ENCODE data around the gene ZBTB20. TPM values are rescaled to one million over a fixed set of nuclear protein-coding genes. Genes with fewer than 3 reads are reported as not detected.

Gene ZBTB20
- total RNA-seq, 3 donors from 2014 or later = 62.9 to 150 (median 109) TPM

- DNase-seq (ENCODE audit: low spot score in 2 of 2) = no peak
- Histone ChIP-seq H3K36me3 (peaks cover 6% of the 10 kb centered on the region), H3K4me1 (no peaks in the 10 kb centered on the region), H3K27me3 (no peaks in the 10 kb centered on the region), H3K27ac (no peak overlapping the region), H3K4me3 (no peak overlapping the region), H3K9me3 (no peaks in the 10 kb centered on the region)
- intact Hi-C loops (cut with DNase I; ENCODE audit: low total_unique reads) = no loop called here
- TF ChIP-seq, protein P1, sequence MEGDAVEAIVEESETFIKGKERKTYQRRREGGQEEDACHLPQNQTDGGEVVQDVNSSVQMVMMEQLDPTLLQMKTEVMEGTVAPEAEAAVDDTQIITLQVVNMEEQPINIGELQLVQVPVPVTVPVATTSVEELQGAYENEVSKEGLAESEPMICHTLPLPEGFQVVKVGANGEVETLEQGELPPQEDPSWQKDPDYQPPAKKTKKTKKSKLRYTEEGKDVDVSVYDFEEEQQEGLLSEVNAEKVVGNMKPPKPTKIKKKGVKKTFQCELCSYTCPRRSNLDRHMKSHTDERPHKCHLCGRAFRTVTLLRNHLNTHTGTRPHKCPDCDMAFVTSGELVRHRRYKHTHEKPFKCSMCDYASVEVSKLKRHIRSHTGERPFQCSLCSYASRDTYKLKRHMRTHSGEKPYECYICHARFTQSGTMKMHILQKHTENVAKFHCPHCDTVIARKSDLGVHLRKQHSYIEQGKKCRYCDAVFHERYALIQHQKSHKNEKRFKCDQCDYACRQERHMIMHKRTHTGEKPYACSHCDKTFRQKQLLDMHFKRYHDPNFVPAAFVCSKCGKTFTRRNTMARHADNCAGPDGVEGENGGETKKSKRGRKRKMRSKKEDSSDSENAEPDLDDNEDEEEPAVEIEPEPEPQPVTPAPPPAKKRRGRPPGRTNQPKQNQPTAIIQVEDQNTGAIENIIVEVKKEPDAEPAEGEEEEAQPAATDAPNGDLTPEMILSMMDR (IDR thresholded peaks at IDR 0.05) = no peak
- TF ChIP-seq POLR2AphosphoS5 (IDR thresholded peaks at IDR 0.05) (no peak), POLR2A (IDR thresholded peaks at IDR 0.05) (no peak)
These were observed 475.2 kb downstream of the ZBTB20 start for GRCh38 chr3:114671741-114672510.

DNA sequence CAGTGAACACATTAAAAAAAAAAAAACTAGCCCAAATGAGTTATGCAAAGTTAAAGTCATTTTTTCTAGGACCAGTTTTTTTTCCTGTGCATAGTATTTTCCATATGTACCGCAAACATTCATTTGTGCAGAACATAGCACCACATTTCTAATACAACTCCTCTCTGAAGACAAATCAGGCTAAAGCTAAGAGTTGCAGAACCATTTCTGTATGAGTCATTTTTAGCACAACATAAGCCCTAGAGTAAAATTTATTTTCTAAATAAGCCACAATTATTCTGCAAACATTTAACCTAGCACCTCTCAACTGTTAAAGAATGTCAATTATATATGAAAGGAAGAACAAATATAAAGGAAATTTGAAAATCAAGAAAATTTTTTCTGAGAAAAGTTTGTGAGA is 477.5 kb downstream of the ZBTB20 start:
- intact Hi-C loops (cut with DNase I; ENCODE audit: low total_unique reads) = no loop called here
- H3K9me3 ChIP-seq = no peaks in the 10 kb centered on the region
- H3K27me3 ChIP-seq = no peaks in the 10 kb centered on the region
- no peak overlapping the region for H3K4me3 ChIP-seq
- peaks cover 6% of the 10 kb centered on the region for H3K36me3 ChIP-seq
- H3K4me1 ChIP-seq = no peaks in the 10 kb centered on the region
- no peak overlapping the region for H3K27ac ChIP-seq
- TF ChIP-seq, protein P1 (IDR thresholded peaks at IDR 0.05) = no peak
- no peak for TF ChIP-seq POLR2A (IDR thresholded peaks at IDR 0.05)
- no peak for TF ChIP-seq POLR2AphosphoS5 (IDR thresholded peaks at IDR 0.05)
- DNase-seq (ENCODE audit: low spot score in 2 of 2) = no peak

DNA sequence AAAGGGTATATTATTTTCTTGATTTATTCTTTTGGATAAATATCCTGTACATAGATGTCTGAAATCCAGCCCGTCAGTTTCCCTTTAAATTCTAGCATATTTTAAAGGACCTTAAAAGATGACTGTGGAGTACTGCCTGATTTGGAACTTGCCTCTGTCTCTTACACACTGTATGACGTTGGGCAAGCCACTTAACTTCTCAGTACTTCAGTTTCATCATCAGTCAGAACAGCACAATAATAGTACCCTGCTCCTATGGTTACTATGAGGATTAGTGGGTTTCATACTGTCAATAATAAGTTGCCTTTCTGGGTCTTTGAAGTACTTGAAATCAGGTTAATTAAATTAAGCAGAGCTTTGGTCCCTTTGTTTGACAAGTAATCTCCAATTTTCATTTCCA is 479.0 kb downstream of the ZBTB20 start:
- Histone ChIP-seq H3K27ac (no peak overlapping the region), H3K4me1 (no peaks in the 10 kb centered on the region), H3K9me3 (no peaks in the 10 kb centered on the region), H3K4me3 (no peak overlapping the region), H3K27me3 (no peaks in the 10 kb centered on the region), H3K36me3 (no peaks in the 10 kb centered on the region)
- intact Hi-C loops (cut with DNase I; ENCODE audit: low total_unique reads) = no loop called here
- no peak for DNase-seq (ENCODE audit: low spot score in 2 of 2)
- TF ChIP-seq POLR2AphosphoS5 (IDR thresholded peaks at IDR 0.05) (no peak), POLR2A (IDR thresholded peaks at IDR 0.05) (no peak)
- TF ChIP-seq, protein P1 (IDR thresholded peaks at IDR 0.05) = no peak

GRCh38 chr3:114666623-114667022 is 480.5 kb downstream of the ZBTB20 start:
- H3K4me3 ChIP-seq = no peak overlapping the region
- H3K27ac ChIP-seq = no peak overlapping the region
- no peak for DNase-seq (ENCODE audit: low spot score in 2 of 2)
- H3K36me3 ChIP-seq = no peaks in the 10 kb centered on the region
- no peaks in the 10 kb centered on the region for H3K9me3 ChIP-seq
- TF ChIP-seq POLR2AphosphoS5 (IDR thresholded peaks at IDR 0.05) = no peak
- no peak for TF ChIP-seq POLR2A (IDR thresholded peaks at IDR 0.05)
- TF ChIP-seq, protein P1 (IDR thresholded peaks at IDR 0.05) = no peak
- no peaks in the 10 kb centered on the region for H3K27me3 ChIP-seq
- no peaks in the 10 kb centered on the region for H3K4me1 ChIP-seq
- intact Hi-C loops (cut with DNase I; ENCODE audit: low total_unique reads) = no loop called here

DNA sequence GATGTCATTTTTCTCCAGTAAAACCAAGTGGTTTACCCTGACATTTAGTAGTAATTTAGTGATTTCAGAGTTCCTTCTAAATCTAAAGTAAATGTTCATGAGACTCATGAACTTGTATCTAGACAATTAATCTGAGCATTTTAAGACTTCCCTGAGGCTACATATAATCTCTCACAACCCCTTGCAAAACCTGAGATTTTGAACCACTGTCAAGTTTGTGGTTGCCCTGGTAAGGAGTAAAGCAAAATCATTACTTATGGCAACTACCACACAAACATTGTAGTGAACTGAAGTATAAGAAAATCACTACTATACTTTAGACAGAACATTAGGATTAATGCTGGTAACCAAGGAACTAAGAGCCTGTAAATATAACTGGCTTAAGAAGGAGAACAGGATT is 483.1 kb downstream of the ZBTB20 start:
- Histone ChIP-seq H3K27ac (no peak overlapping the region), H3K9me3 (no peaks in the 10 kb centered on the region), H3K36me3 (no peaks in the 10 kb centered on the region), H3K4me1 (no peaks in the 10 kb centered on the region), H3K27me3 (no peaks in the 10 kb centered on the region), H3K4me3 (no peak overlapping the region)
- DNase-seq (ENCODE audit: low spot score in 2 of 2) = no peak
- no peak for TF ChIP-seq POLR2AphosphoS5 (IDR thresholded peaks at IDR 0.05)
- TF ChIP-seq POLR2A (IDR thresholded peaks at IDR 0.05) = no peak
- TF ChIP-seq, protein P1 (IDR thresholded peaks at IDR 0.05) = no peak
- intact Hi-C loops (cut with DNase I; ENCODE audit: low total_unique reads) = no loop called here
